Left ventricle myocardium inferior (tissue), 1 donor: ENCODE measurements around the gene FOSB. TPM values are rescaled to one million over a fixed set of nuclear protein-coding genes. Genes with fewer than 3 reads are reported as not detected.
A peak's percentile ranks its signal among the peaks of the same experiment; 100 is the strongest.

Experiments used
- DNase-seq: peaks from one replicate; pipeline ENCODE4 v3.0.0-alpha.2; 2020
- H3K27ac ChIP-seq: fragments of 200-600 bp; replicated peaks from 2 replicates; pipeline ENCODE4 v1.8.0; 2021
- H3K27me3 ChIP-seq: fragments of 200-600 bp; 2 replicates; pipeline ENCODE4 v1.8.0; 2021; ENCODE audit warnings: low read depth
- H3K36me3 ChIP-seq: fragments of 200-600 bp; 2 replicates; pipeline ENCODE4 v1.8.0; 2021
- H3K4me1 ChIP-seq: fragments of 200-600 bp; 2 replicates; pipeline ENCODE4 v1.8.0; 2021
- H3K4me3 ChIP-seq: fragments of 200-600 bp; 2 replicates; pipeline ENCODE4 v1.8.0; 2021; ENCODE audit warnings: mild to moderate bottlenecking, moderate library complexity
- H3K9me3 ChIP-seq: fragments of 200-600 bp; replicated peaks from 2 replicates; pipeline ENCODE4 v1.8.0; 2021
- intact Hi-C: fragments of 100-400 bp; cut with micrococcal nuclease; formaldehyde crosslinking; loops from one replicate; pipeline ENCODE4 v1.11.0; 2022
- total RNA-seq: library from RNA; stranded (reverse); fragmentation: NEBNext Ultra II Directional; extraction: Animal tissue kit (Norgen Biotek cat#: 25700); gene quantifications from one replicate; pipeline ENCODE4 v1.2.1, GENCODE V29; 2021
- TF ChIP-seq, protein P1 (sequence below): fragments of 200-600 bp; IDR thresholded peaks from 2 replicates; pipeline ENCODE4 v1.8.0; 2021; ENCODE audit warnings: antibody characterized with exemption, mild to moderate bottlenecking, borderline replicate concordance
- donor health status: DM: no; HTN: yes; CAD: no; lungs with severe emphysema.

Gene FOSB
- total RNA-seq, 1 donor from 2014 or later, result 0.33 TPM

- TF ChIP-seq, protein P1, sequence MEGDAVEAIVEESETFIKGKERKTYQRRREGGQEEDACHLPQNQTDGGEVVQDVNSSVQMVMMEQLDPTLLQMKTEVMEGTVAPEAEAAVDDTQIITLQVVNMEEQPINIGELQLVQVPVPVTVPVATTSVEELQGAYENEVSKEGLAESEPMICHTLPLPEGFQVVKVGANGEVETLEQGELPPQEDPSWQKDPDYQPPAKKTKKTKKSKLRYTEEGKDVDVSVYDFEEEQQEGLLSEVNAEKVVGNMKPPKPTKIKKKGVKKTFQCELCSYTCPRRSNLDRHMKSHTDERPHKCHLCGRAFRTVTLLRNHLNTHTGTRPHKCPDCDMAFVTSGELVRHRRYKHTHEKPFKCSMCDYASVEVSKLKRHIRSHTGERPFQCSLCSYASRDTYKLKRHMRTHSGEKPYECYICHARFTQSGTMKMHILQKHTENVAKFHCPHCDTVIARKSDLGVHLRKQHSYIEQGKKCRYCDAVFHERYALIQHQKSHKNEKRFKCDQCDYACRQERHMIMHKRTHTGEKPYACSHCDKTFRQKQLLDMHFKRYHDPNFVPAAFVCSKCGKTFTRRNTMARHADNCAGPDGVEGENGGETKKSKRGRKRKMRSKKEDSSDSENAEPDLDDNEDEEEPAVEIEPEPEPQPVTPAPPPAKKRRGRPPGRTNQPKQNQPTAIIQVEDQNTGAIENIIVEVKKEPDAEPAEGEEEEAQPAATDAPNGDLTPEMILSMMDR, result no peak
- intact Hi-C loops, result no loop called here
- Histone ChIP-seq H3K27me3 (peaks cover 14% of the 10 kb centered on the region), H3K9me3 (no peaks in the 10 kb centered on the region), H3K4me1 (peaks cover 43% of the 10 kb centered on the region), H3K36me3 (no peaks in the 10 kb centered on the region), H3K4me3 (no peak overlapping the region), H3K27ac (peak overlapping the region; percentile 92)
- DNase-seq, result no peak
These were observed 37.6 kb downstream of the FOSB start for GRCh38 chr19:45505151-45505995.

GRCh38 chr19:45505996-45506245 is 38.1 kb downstream of the FOSB start:
- TF ChIP-seq, protein P1, result no peak
- no peaks in the 10 kb centered on the region for H3K36me3 ChIP-seq
- H3K4me3 ChIP-seq, result peak overlapping the region; percentile 100
- peaks cover 9% of the 10 kb centered on the region for H3K27me3 ChIP-seq
- H3K9me3 ChIP-seq, result no peaks in the 10 kb centered on the region
- peak overlapping the region; percentile 92 for H3K27ac ChIP-seq
- no peak for DNase-seq
- peaks cover 49% of the 10 kb centered on the region for H3K4me1 ChIP-seq
- intact Hi-C loops, result no loop called here

GRCh38 chr19:45506246-45506988 is 38.6 kb downstream of the FOSB start:
- TF ChIP-seq, protein P1, result peak; percentile 57
- DNase-seq, result peak; percentile 97
- intact Hi-C loops, result no loop called here
- Histone ChIP-seq H3K9me3 (no peaks in the 10 kb centered on the region), H3K4me1 (peaks cover 54% of the 10 kb centered on the region), H3K36me3 (no peaks in the 10 kb centered on the region), H3K4me3 (peak overlapping the region; percentile 100), H3K27ac (peak overlapping the region; percentile 92), H3K27me3 (peaks cover 4% of the 10 kb centered on the region)

GRCh38 chr19:45506989-45507871 is 39.4 kb downstream of the FOSB start, which contains the start of gene VASP:
TSS of gene VASP (plus strand) at chr19:45507479. CDS start at chr19:45507772, 293 bp downstream.
- H3K36me3 ChIP-seq, result no peaks in the 10 kb centered on the region
- peak within 1 kb of the TSS; percentile 92 for H3K27ac ChIP-seq
- H3K4me1 ChIP-seq, result peaks cover 62% of the 10 kb centered on the region
- DNase-seq, result peak; percentile 88
- TF ChIP-seq, protein P1, result no peak
- intact Hi-C loops, result no loop called here
- H3K27me3 ChIP-seq, result no peaks in the 10 kb centered on the region
- peak within 1 kb of the TSS; percentile 100 for H3K4me3 ChIP-seq
- no peaks in the 10 kb centered on the region for H3K9me3 ChIP-seq

- DNase-seq, result no peak
- intact Hi-C loops, result no loop called here
- peak overlapping the region; percentile 92 for H3K27ac ChIP-seq
These were observed 40.1 kb downstream of the FOSB start for GRCh38 chr19:45507872-45508416.

More at GRCh38 chr19:45507872-45508416, 40.1 kb downstream of the FOSB start:
- TF ChIP-seq, protein P1, result no peak
- no peaks in the 10 kb centered on the region for H3K9me3 ChIP-seq
- H3K27me3 ChIP-seq, result no peaks in the 10 kb centered on the region
- H3K36me3 ChIP-seq, result no peaks in the 10 kb centered on the region
- peaks cover 69% of the 10 kb centered on the region for H3K4me1 ChIP-seq
- peak overlapping the region; percentile 100 for H3K4me3 ChIP-seq
